ENCODE data around the gene ATRX.
"Not testable (repeated sequence)": the region's sequence is repeated elsewhere in the genome, so short reads cannot be mapped to it uniquely, and the experiment has no call there.

The ATRX gene

GRCh38 chrX:77731821-77732419 is 54.1 kb downstream of the ATRX start:
- no peaks in the 10 kb centered on the region for H3K4me1 ChIP-seq (ENCODE audit: control insufficient read depth, insufficient read depth, low read length)
- H3K9me3 ChIP-seq (ENCODE audit: control insufficient read depth, insufficient read depth, low read length), result peaks cover 14% of the 10 kb centered on the region
- no peak overlapping the region for H3K9ac ChIP-seq (ENCODE audit: low read depth, low read length)
- no peak overlapping the region for H3K27ac ChIP-seq (ENCODE audit: low read depth, low read length)
- no peaks in the 10 kb centered on the region for H3K27me3 ChIP-seq (ENCODE audit: control insufficient read depth, insufficient read depth, low read length)
- H3K4me3 ChIP-seq (ENCODE audit: low read depth, low read length), result no peak overlapping the region
- H3K36me3 ChIP-seq (ENCODE audit: control insufficient read depth, insufficient read depth, low read length), result no peaks in the 10 kb centered on the region

- not testable (repeated sequence) for H3K4me1 ChIP-seq (ENCODE audit: control insufficient read depth, insufficient read depth, low read length); H3K27me3 ChIP-seq (ENCODE audit: control insufficient read depth, insufficient read depth, low read length); H3K9ac ChIP-seq (ENCODE audit: low read depth, low read length); H3K27ac ChIP-seq (ENCODE audit: low read depth, low read length); H3K36me3 ChIP-seq (ENCODE audit: control insufficient read depth, insufficient read depth, low read length); H3K4me3 ChIP-seq (ENCODE audit: low read depth, low read length)
- peaks cover 18% of the 10 kb centered on the region for H3K9me3 ChIP-seq (ENCODE audit: control insufficient read depth, insufficient read depth, low read length)
Measured at GRCh38 chrX:77726095-77726494, 59.9 kb downstream of the ATRX start.

- Histone ChIP-seq H3K4me3 (ENCODE audit: low read depth, low read length) (no peak overlapping the region), H3K4me1 (ENCODE audit: control insufficient read depth, insufficient read depth, low read length) (no peaks in the 10 kb centered on the region), H3K9ac (ENCODE audit: low read depth, low read length) (no peak overlapping the region), H3K36me3 (ENCODE audit: control insufficient read depth, insufficient read depth, low read length) (no peaks in the 10 kb centered on the region), H3K9me3 (ENCODE audit: control insufficient read depth, insufficient read depth, low read length) (peaks cover 20% of the 10 kb centered on the region), H3K27ac (ENCODE audit: low read depth, low read length) (no peak overlapping the region), H3K27me3 (ENCODE audit: control insufficient read depth, insufficient read depth, low read length) (no peaks in the 10 kb centered on the region)
Measured at GRCh38 chrX:77723681-77724080, 62.3 kb downstream of the ATRX start.

- Histone ChIP-seq H3K27me3 (ENCODE audit: control insufficient read depth, insufficient read depth, low read length) (no peaks in the 10 kb centered on the region), H3K36me3 (ENCODE audit: control insufficient read depth, insufficient read depth, low read length) (peaks cover 16% of the 10 kb centered on the region), H3K27ac (ENCODE audit: low read depth, low read length) (no peak overlapping the region), H3K4me3 (ENCODE audit: low read depth, low read length) (no peak overlapping the region), H3K9ac (ENCODE audit: low read depth, low read length) (no peak overlapping the region), H3K4me1 (ENCODE audit: control insufficient read depth, insufficient read depth, low read length) (no peaks in the 10 kb centered on the region), H3K9me3 (ENCODE audit: control insufficient read depth, insufficient read depth, low read length) (peaks cover 37% of the 10 kb centered on the region)
Measured at GRCh38 chrX:77719388-77719787, 66.6 kb downstream of the ATRX start.

GRCh38 chrX:77704881-77705280 is 81.1 kb downstream of the ATRX start:
- 0 out of 2 replicates have a peak, but pooled peaks cover 3% of the 10 kb centered on the region for H3K36me3 ChIP-seq (ENCODE audit: control insufficient read depth, insufficient read depth, low read length)
- no peak overlapping the region for H3K9ac ChIP-seq (ENCODE audit: low read depth, low read length)
- no peaks in the 10 kb centered on the region for H3K27me3 ChIP-seq (ENCODE audit: control insufficient read depth, insufficient read depth, low read length)
- H3K4me1 ChIP-seq (ENCODE audit: control insufficient read depth, insufficient read depth, low read length), result no peaks in the 10 kb centered on the region
- no peak overlapping the region for H3K4me3 ChIP-seq (ENCODE audit: low read depth, low read length)
- peaks cover 35% of the 10 kb centered on the region for H3K9me3 ChIP-seq (ENCODE audit: control insufficient read depth, insufficient read depth, low read length)
- no peak overlapping the region for H3K27ac ChIP-seq (ENCODE audit: low read depth, low read length)

- Histone ChIP-seq H3K4me1 (ENCODE audit: control insufficient read depth, insufficient read depth, low read length) (no peaks in the 10 kb centered on the region), H3K36me3 (ENCODE audit: control insufficient read depth, insufficient read depth, low read length) (peaks cover 46% of the 10 kb centered on the region), H3K4me3 (ENCODE audit: low read depth, low read length) (no peak overlapping the region), H3K27me3 (ENCODE audit: control insufficient read depth, insufficient read depth, low read length) (no peaks in the 10 kb centered on the region), H3K27ac (ENCODE audit: low read depth, low read length) (no peak overlapping the region), H3K9me3 (ENCODE audit: control insufficient read depth, insufficient read depth, low read length) (peaks cover 32% of the 10 kb centered on the region), H3K9ac (ENCODE audit: low read depth, low read length) (no peak overlapping the region)
Measured at GRCh38 chrX:77698242-77698641, 87.8 kb downstream of the ATRX start.

- Histone ChIP-seq H3K4me3 (ENCODE audit: low read depth, low read length) (no peak overlapping the region), H3K27ac (ENCODE audit: low read depth, low read length) (no peak overlapping the region), H3K27me3 (ENCODE audit: control insufficient read depth, insufficient read depth, low read length) (no peaks in the 10 kb centered on the region), H3K9me3 (ENCODE audit: control insufficient read depth, insufficient read depth, low read length) (peaks cover 33% of the 10 kb centered on the region), H3K36me3 (ENCODE audit: control insufficient read depth, insufficient read depth, low read length) (peaks cover 61% of the 10 kb centered on the region), H3K9ac (ENCODE audit: low read depth, low read length) (no peak overlapping the region), H3K4me1 (ENCODE audit: control insufficient read depth, insufficient read depth, low read length) (no peaks in the 10 kb centered on the region)
Measured at GRCh38 chrX:77694491-77694890, 91.5 kb downstream of the ATRX start.

- Histone ChIP-seq H3K4me3 (ENCODE audit: low read depth, low read length) (no peak overlapping the region), H3K9ac (ENCODE audit: low read depth, low read length) (no peak overlapping the region), H3K36me3 (ENCODE audit: control insufficient read depth, insufficient read depth, low read length) (peaks cover 67% of the 10 kb centered on the region), H3K27ac (ENCODE audit: low read depth, low read length) (no peak overlapping the region), H3K9me3 (ENCODE audit: control insufficient read depth, insufficient read depth, low read length) (peaks cover 42% of the 10 kb centered on the region), H3K27me3 (ENCODE audit: control insufficient read depth, insufficient read depth, low read length) (no peaks in the 10 kb centered on the region), H3K4me1 (ENCODE audit: control insufficient read depth, insufficient read depth, low read length) (no peaks in the 10 kb centered on the region)
Measured at GRCh38 chrX:77693594-77693993, 92.4 kb downstream of the ATRX start.

- H3K4me3 ChIP-seq (ENCODE audit: low read depth, low read length), result no peak overlapping the region
- no peaks in the 10 kb centered on the region for H3K27me3 ChIP-seq (ENCODE audit: control insufficient read depth, insufficient read depth, low read length)
- H3K9me3 ChIP-seq (ENCODE audit: control insufficient read depth, insufficient read depth, low read length), result peaks cover 49% of the 10 kb centered on the region
- H3K27ac ChIP-seq (ENCODE audit: low read depth, low read length), result no peak overlapping the region
- peaks cover 58% of the 10 kb centered on the region for H3K36me3 ChIP-seq (ENCODE audit: control insufficient read depth, insufficient read depth, low read length)
- no peaks in the 10 kb centered on the region for H3K4me1 ChIP-seq (ENCODE audit: control insufficient read depth, insufficient read depth, low read length)
- H3K9ac ChIP-seq (ENCODE audit: low read depth, low read length), result no peak overlapping the region
Measured at GRCh38 chrX:77691916-77692315, 94.1 kb downstream of the ATRX start.

- H3K4me3 ChIP-seq (ENCODE audit: low read depth, low read length), result no peak overlapping the region
- peaks cover 41% of the 10 kb centered on the region for H3K9me3 ChIP-seq (ENCODE audit: control insufficient read depth, insufficient read depth, low read length)
- no peak overlapping the region for H3K9ac ChIP-seq (ENCODE audit: low read depth, low read length)
- no peaks in the 10 kb centered on the region for H3K4me1 ChIP-seq (ENCODE audit: control insufficient read depth, insufficient read depth, low read length)
- H3K27ac ChIP-seq (ENCODE audit: low read depth, low read length), result no peak overlapping the region
- no peaks in the 10 kb centered on the region for H3K27me3 ChIP-seq (ENCODE audit: control insufficient read depth, insufficient read depth, low read length)
- peaks cover 48% of the 10 kb centered on the region for H3K36me3 ChIP-seq (ENCODE audit: control insufficient read depth, insufficient read depth, low read length)
Measured at GRCh38 chrX:77689376-77689775, 96.6 kb downstream of the ATRX start.

- not testable (repeated sequence) for H3K4me3 ChIP-seq (ENCODE audit: low read depth, low read length); H3K27ac ChIP-seq (ENCODE audit: low read depth, low read length)
Measured at GRCh38 chrX:77685683-77686082, 100.3 kb downstream of the ATRX start.

GRCh38 chrX:77679144-77679543 is 106.9 kb downstream of the ATRX start:
- Histone ChIP-seq H3K36me3 (ENCODE audit: control insufficient read depth, insufficient read depth, low read length) (peaks cover 33% of the 10 kb centered on the region), H3K4me3 (ENCODE audit: low read depth, low read length) (no peak overlapping the region), H3K27me3 (ENCODE audit: control insufficient read depth, insufficient read depth, low read length) (no peaks in the 10 kb centered on the region), H3K27ac (ENCODE audit: low read depth, low read length) (no peak overlapping the region), H3K9ac (ENCODE audit: low read depth, low read length) (no peak overlapping the region), H3K4me1 (ENCODE audit: control insufficient read depth, insufficient read depth, low read length) (no peaks in the 10 kb centered on the region), H3K9me3 (ENCODE audit: control insufficient read depth, insufficient read depth, low read length) (peaks cover 31% of the 10 kb centered on the region)

More at GRCh38 chrX:77685683-77686082, 100.3 kb downstream of the ATRX start:
- H3K36me3 ChIP-seq (ENCODE audit: control insufficient read depth, insufficient read depth, low read length), result peaks cover 48% of the 10 kb centered on the region
- not testable (repeated sequence) for H3K4me1 ChIP-seq (ENCODE audit: control insufficient read depth, insufficient read depth, low read length); H3K27me3 ChIP-seq (ENCODE audit: control insufficient read depth, insufficient read depth, low read length); H3K9ac ChIP-seq (ENCODE audit: low read depth, low read length)
- H3K9me3 ChIP-seq (ENCODE audit: control insufficient read depth, insufficient read depth, low read length), result peaks cover 47% of the 10 kb centered on the region

Data from HUES48 (cell line).